Measurements from ENCODE around the gene ARHGAP8. TPM values are rescaled to one million over a fixed set of nuclear protein-coding genes. Genes with fewer than 3 reads are reported as not detected.

The ARHGAP8 gene
- total and polyA plus RNA-seq, 10 of the 15 experiments (the other 5 are each of a cell fraction or from before 2014, with no cell fraction given) = 0.33 TPM; not detected in 9

DNA sequence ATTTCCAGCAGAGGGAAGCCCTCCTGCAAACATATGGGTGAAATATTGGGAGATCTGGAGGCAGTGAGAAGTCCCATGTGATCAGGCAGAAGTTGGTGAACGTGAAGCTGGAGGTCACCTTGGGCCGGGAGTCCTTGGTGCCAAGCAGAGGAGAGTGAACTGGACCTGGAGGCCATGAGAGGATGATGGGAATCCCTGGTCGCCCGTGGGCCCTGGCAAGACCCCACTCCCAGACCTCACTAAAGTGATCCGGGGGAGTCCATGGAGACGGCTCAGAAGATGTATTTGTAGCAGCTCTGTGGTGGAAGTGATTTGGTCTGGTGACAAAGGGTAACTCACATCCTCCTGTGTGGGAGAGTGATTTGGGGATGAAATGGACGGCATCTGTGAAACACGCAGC lies 71.0 kb downstream of the ARHGAP8 start:
- CTCF ChIA-PET = interaction anchor here (1.2 kb wide), 1 partner anchor 273 kb away, joined by 3 read pairs; no protein-coding TSS in a partner anchor
- H3K79me2 ChIP-seq (ENCODE audit: control insufficient read depth, insufficient read depth, low read length) = no peaks in the 10 kb centered on the region
- no peak for ATAC-seq
- no peak for TF ChIP-seq ZNF384 (IDR thresholded peaks at IDR 0.05; ENCODE audit: borderline replicate concordance, low read depth, low read length)
- no peak for TF ChIP-seq NFYB (IDR thresholded peaks at IDR 0.05; ENCODE audit: insufficient read depth, low read depth, low read length)
- TF ChIP-seq, protein P1, sequence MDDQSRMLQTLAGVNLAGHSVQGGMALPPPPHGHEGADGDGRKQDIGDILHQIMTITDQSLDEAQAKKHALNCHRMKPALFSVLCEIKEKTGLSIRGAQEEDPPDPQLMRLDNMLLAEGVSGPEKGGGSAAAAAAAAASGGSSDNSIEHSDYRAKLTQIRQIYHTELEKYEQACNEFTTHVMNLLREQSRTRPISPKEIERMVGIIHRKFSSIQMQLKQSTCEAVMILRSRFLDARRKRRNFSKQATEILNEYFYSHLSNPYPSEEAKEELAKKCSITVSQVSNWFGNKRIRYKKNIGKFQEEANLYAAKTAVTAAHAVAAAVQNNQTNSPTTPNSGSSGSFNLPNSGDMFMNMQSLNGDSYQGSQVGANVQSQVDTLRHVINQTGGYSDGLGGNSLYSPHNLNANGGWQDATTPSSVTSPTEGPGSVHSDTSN (IDR thresholded peaks at IDR 0.05; ENCODE audit: insufficient replicate concordance, low read depth, low read length) = no peak
- no peak for TF ChIP-seq POLR2A (IDR thresholded peaks at IDR 0.05; ENCODE audit: low read depth, low read length)
- TF ChIP-seq BHLHE40 (IDR thresholded peaks at IDR 0.05; ENCODE audit: borderline replicate concordance in 1 of 2, low read depth in 2 of 2, low read length in 1 of 2) = no peak
- no peak for TF ChIP-seq RAD21 (IDR thresholded peaks at IDR 0.05; ENCODE audit: insufficient read depth, low read depth, low read length)
- TF ChIP-seq GATAD2B (conservative IDR thresholded peaks at IDR 0.05; ENCODE audit: low read depth) = no peak
- TF ChIP-seq, protein P2, sequence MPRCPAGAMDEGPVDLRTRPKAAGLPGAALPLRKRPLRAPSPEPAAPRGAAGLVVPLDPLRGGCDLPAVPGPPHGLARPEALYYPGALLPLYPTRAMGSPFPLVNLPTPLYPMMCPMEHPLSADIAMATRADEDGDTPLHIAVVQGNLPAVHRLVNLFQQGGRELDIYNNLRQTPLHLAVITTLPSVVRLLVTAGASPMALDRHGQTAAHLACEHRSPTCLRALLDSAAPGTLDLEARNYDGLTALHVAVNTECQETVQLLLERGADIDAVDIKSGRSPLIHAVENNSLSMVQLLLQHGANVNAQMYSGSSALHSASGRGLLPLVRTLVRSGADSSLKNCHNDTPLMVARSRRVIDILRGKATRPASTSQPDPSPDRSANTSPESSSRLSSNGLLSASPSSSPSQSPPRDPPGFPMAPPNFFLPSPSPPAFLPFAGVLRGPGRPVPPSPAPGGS (IDR thresholded peaks at IDR 0.05; ENCODE audit: borderline replicate concordance, insufficient read depth, low read depth, low read length, poor library complexity, severe bottlenecking) = no peak
- TF ChIP-seq NRF1 (conservative IDR thresholded peaks at IDR 0.05; ENCODE audit: low read depth, low read length) = no peak
- TF ChIP-seq, protein P3, sequence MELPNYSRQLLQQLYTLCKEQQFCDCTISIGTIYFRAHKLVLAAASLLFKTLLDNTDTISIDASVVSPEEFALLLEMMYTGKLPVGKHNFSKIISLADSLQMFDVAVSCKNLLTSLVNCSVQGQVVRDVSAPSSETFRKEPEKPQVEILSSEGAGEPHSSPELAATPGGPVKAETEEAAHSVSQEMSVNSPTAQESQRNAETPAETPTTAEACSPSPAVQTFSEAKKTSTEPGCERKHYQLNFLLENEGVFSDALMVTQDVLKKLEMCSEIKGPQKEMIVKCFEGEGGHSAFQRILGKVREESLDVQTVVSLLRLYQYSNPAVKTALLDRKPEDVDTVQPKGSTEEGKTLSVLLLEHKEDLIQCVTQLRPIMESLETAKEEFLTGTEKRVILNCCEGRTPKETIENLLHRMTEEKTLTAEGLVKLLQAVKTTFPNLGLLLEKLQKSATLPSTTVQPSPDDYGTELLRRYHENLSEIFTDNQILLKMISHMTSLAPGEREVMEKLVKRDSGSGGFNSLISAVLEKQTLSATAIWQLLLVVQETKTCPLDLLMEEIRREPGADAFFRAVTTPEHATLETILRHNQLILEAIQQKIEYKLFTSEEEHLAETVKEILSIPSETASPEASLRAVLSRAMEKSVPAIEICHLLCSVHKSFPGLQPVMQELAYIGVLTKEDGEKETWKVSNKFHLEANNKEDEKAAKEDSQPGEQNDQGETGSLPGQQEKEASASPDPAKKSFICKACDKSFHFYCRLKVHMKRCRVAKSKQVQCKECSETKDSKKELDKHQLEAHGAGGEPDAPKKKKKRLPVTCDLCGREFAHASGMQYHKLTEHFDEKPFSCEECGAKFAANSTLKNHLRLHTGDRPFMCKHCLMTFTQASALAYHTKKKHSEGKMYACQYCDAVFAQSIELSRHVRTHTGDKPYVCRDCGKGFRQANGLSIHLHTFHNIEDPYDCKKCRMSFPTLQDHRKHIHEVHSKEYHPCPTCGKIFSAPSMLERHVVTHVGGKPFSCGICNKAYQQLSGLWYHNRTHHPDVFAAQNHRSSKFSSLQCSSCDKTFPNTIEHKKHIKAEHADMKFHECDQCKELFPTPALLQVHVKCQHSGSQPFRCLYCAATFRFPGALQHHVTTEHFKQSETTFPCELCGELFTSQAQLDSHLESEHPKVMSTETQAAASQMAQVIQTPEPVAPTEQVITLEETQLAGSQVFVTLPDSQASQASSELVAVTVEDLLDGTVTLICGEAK (IDR thresholded peaks at IDR 0.05; ENCODE audit: borderline replicate concordance) = no peak
- no peak for TF ChIP-seq NR2C2 (IDR thresholded peaks at IDR 0.05; ENCODE audit: borderline replicate concordance, control insufficient read depth, insufficient read length, low read depth)

More for the DNA sequence above, 71.0 kb downstream of the ARHGAP8 start:
- Histone ChIP-seq H3K4me2 (ENCODE audit: control insufficient read depth, insufficient read depth) (no peak overlapping the region), H3K4me1 (ENCODE audit: control insufficient read depth, insufficient read depth, low read length) (no peaks in the 10 kb centered on the region), H3K27ac (ENCODE audit: control insufficient read depth, insufficient read depth) (no peak overlapping the region), H3K9me3 (replicated peaks; ENCODE audit: control insufficient read depth, insufficient read depth, low read length) (no peaks in the 10 kb centered on the region), H3K9ac (ENCODE audit: control insufficient read depth, insufficient read depth, low read length) (no peak overlapping the region), H3K27me3 (replicated peaks in 1 of 2; ENCODE audit: control insufficient read depth in 2 of 2, insufficient read depth in 2 of 2, low read length in 1 of 2) (no peaks in the 10 kb centered on the region; a peak in 1 of 4 replicates), H3K36me3 (ENCODE audit: control insufficient read depth in 2 of 2, insufficient read depth in 2 of 2, low read length in 1 of 2) (no peaks in the 10 kb centered on the region), H3K4me3 (no peak overlapping the region), H2AFZ (ENCODE audit: control insufficient read depth, low read depth, low read length) (no peak overlapping the region), H4K20me1 (ENCODE audit: control insufficient read depth, insufficient read depth) (no peaks in the 10 kb centered on the region)
- 28% methylated on average over 8 of the region's 8 CpGs for WGBS (ENCODE audit: insufficient coverage, insufficient replicate concordance, low lambda C conversion rate, missing lambda C conversion rate)
- ChIA-PET SMC1A (ENCODE audit: uncharacterized antibody, unreplicated experiment) (no interaction called here), RAD21 (ENCODE audit: unreplicated experiment) (no interaction called here), POLR2A (no interaction called here)
- BruUV-seq (replicated peaks) = no TSS peak
- intact Hi-C loops (cut with micrococcal nuclease; ENCODE audit: unreplicated experiment) = loop anchor here (5.0 to 10.0 kb wide), 2 partner anchors 131 to 259 kb away; no protein-coding TSS in a partner anchor
- DNase-seq (ENCODE audit: low read depth, low spot score) = no peak
- FAIRE-seq = no peak
- in situ Hi-C loops (cut with MboI) = loop anchor here (5.0 kb wide), 1 partner anchor 274 kb away; no protein-coding TSS in a partner anchor

All from GM12878 (cell line).